IMR-90 (cell line): ENCODE data around the gene BMP2K. TPM values are rescaled to one million over a fixed set of nuclear protein-coding genes. Genes with fewer than 3 reads are reported as not detected.
"Not testable (repeated sequence)": the region's sequence is repeated elsewhere in the genome, so short reads cannot be mapped to it uniquely, and the experiment has no call there.

Source experiments
- ATAC-seq: fragments of 200-7000 bp; cut with Tn5 transposase; 2 replicates; pipeline ENCODE4 v1.9.1; 2020; ENCODE audit warnings: low read depth, mild to moderate bottlenecking, moderate library complexity
- BruUV-seq: library from RNA; stranded (reverse); fragments of 400-500 nt; replicated peaks from 2 replicates; lab custom pipeline; 2021; lab: Mats Ljungman, UMichigan
- CTCF ChIA-PET: fragments of 300-600 bp; formaldehyde crosslinking; extraction: SDS; loops from one replicate; lab custom pipeline; 2021; ENCODE audit warnings: antibody characterized with exemption; lab: Yijun Ruan, JAX
- POLR2A ChIA-PET: fragments of 300-600 bp; sonication (Branson Sonifier 250); formaldehyde crosslinking; loops from one replicate; lab custom pipeline; 2022; ENCODE audit warnings: antibody characterized with exemption; ENCODE audit not compliant: unreplicated experiment; lab: Charles Lee
- DNase-seq: peaks from one replicate; pipeline ENCODE4 v3.0.0; 2013
- H2AFZ ChIP-seq: replicated peaks from 2 replicates; pipeline ENCODE3; 2013; ENCODE audit warnings: low read length, mild to moderate bottlenecking; ENCODE audit not compliant: poor library complexity
- H2AK5ac ChIP-seq: 2 replicates; pipeline ENCODE4 v1.6.1; 2013; ENCODE audit warnings: low read depth, low read length, inconsistent platforms
- H2AK9ac ChIP-seq: replicated peaks from 2 replicates; pipeline ENCODE3; 2013; ENCODE audit warnings: mild to moderate bottlenecking, low read depth, low read length, moderate library complexity; ENCODE audit not compliant: poor library complexity
- H2BK120ac ChIP-seq: 2 replicates; pipeline ENCODE4 v1.6.1; 2013; ENCODE audit warnings: low read depth, low read length, inconsistent platforms
- H2BK15ac ChIP-seq: 3 replicates; pipeline ENCODE4 v1.6.1; 2013; ENCODE audit warnings: low read depth, low read length, inconsistent platforms
- H2BK20ac ChIP-seq: 2 replicates; pipeline ENCODE4 v1.6.1; 2013; ENCODE audit warnings: low read depth, mild to moderate bottlenecking, inconsistent platforms, low read length, moderate library complexity
- H2BK5ac ChIP-seq: 2 replicates; pipeline ENCODE4 v1.6.1; 2013; ENCODE audit warnings: mild to moderate bottlenecking, low read depth, low read length, inconsistent platforms; ENCODE audit not compliant: poor library complexity, severe bottlenecking
- H3K14ac ChIP-seq: replicated peaks from 2 replicates; pipeline ENCODE4 v1.6.1; 2013; ENCODE audit warnings: low read depth, low read length, inconsistent platforms
- H3K18ac ChIP-seq: 2 replicates; pipeline ENCODE4 v1.6.1; 2013; ENCODE audit warnings: low read depth, low read length, control low read depth
- H3K23ac ChIP-seq: 2 replicates; pipeline ENCODE4 v1.6.1; 2013; ENCODE audit warnings: low read depth, low read length, inconsistent platforms
- H3K27ac ChIP-seq: 2 replicates; pipeline ENCODE4 v1.5.1; 2013; ENCODE audit warnings: mild to moderate bottlenecking, control low read depth, low read length; ENCODE audit not compliant: insufficient read depth
- H3K27me3 ChIP-seq: 2 replicates; pipeline ENCODE4 v1.6.1; 2013; ENCODE audit warnings: low read length; ENCODE audit not compliant: control insufficient read depth, insufficient read depth
- H3K36me3 ChIP-seq: 2 replicates; pipeline ENCODE4 v1.6.1; 2013; ENCODE audit warnings: low read length, mixed read lengths; ENCODE audit not compliant: control insufficient read depth, insufficient read depth
- H3K4ac ChIP-seq: 2 replicates; pipeline ENCODE4 v1.6.1; 2013; ENCODE audit warnings: low read depth, low read length, inconsistent platforms
- H3K4me1 ChIP-seq: 2 replicates; pipeline ENCODE4 v1.6.1; 2013; ENCODE audit warnings: low read length, mixed read lengths; ENCODE audit not compliant: control insufficient read depth, insufficient read depth
- H3K4me2 ChIP-seq: 2 replicates; pipeline ENCODE4 v1.6.1; 2013; ENCODE audit warnings: low read depth, mild to moderate bottlenecking, control low read depth, low read length, moderate library complexity
- H3K4me3 ChIP-seq: 2 replicates; pipeline ENCODE4 v1.5.1; 2013; ENCODE audit warnings: low read depth, mild to moderate bottlenecking, control low read depth, low read length, moderate library complexity; ENCODE audit not compliant: insufficient read depth
- H3K56ac ChIP-seq: 2 replicates; pipeline ENCODE4 v1.6.1; 2013; ENCODE audit warnings: low read length, inconsistent platforms; ENCODE audit not compliant: insufficient read depth; ENCODE audit errors: extremely low read depth
- H3K79me1 ChIP-seq, 2 experiments: 2 replicates each; pipeline ENCODE4 v1.6.1; 2013; ENCODE audit warnings: low read length in 2 of 2, inconsistent platforms in 1 of 2, low read depth in 1 of 2
- H3K9ac ChIP-seq: 2 replicates; pipeline ENCODE4 v1.6.1; 2013; ENCODE audit warnings: low read depth, low read length, control low read depth
- H3K9me1 ChIP-seq: 2 replicates; pipeline ENCODE4 v1.6.1; 2013; ENCODE audit warnings: low read length, inconsistent platforms; ENCODE audit not compliant: insufficient read depth
- H3K9me3 ChIP-seq: 2 replicates; pipeline ENCODE4 v1.6.1; 2013; ENCODE audit warnings: low read length; ENCODE audit not compliant: control insufficient read depth, insufficient read depth
- H4K20me1 ChIP-seq: 2 replicates; pipeline ENCODE4 v1.6.1; 2013; ENCODE audit warnings: low read length, inconsistent platforms; ENCODE audit not compliant: insufficient read depth
- H4K5ac ChIP-seq: 2 replicates; pipeline ENCODE4 v1.6.1; 2013; ENCODE audit warnings: mild to moderate bottlenecking, low read depth, low read length, control low read depth
- H4K8ac ChIP-seq, 2 experiments: 2 replicates each; pipeline ENCODE4 v1.6.1; 2013; ENCODE audit warnings: low read depth in 2 of 2, low read length in 2 of 2, control low read depth in 1 of 2, inconsistent platforms in 1 of 2
- H4K91ac ChIP-seq: 2 replicates; pipeline ENCODE4 v1.6.1; 2013; ENCODE audit warnings: low read depth, low read length, inconsistent platforms; ENCODE audit not compliant: insufficient read depth
- MAFK ChIP-seq: IDR thresholded peaks from 2 replicates; pipeline ENCODE4 v1.6.1; 2012; ENCODE audit warnings: low read depth, low read length, improper control_type of control experiment
- RAD21 ChIP-seq: IDR thresholded peaks from 2 replicates; pipeline ENCODE4 v1.6.1; 2012; ENCODE audit warnings: low read length, improper control_type of control experiment
- WGBS, 2 experiments: methylation state at CpG; one replicate each; pipeline versions ENCODE4 v1.1.5 to v1.1.7; 2013; ENCODE audit warnings: missing lambda C conversion rate in 2 of 2; ENCODE audit not compliant: insufficient read length in 1 of 2; ENCODE audit errors: extremely low coverage in 2 of 2; 5-methylcytosine and 5-hydroxymethylcytosine counted together
- dilution Hi-C: fragments of 300-500 bp; cut with HindIII; formaldehyde crosslinking; loops from one replicate; pipeline ENCODE4 v1.14.3; 2018; ENCODE audit warnings: low sequenced_read_pairs; ENCODE audit not compliant: unreplicated experiment
- in situ Hi-C: fragments of 300-500 bp; cut with MboI; formaldehyde crosslinking; loops from 3 replicates; pipeline ENCODE4 v1.14.3; 2019; ENCODE audit warnings: low sequenced_read_pairs, inconsistent platforms, mixed read lengths
- intact Hi-C: fragments of 100-400 bp; cut with micrococcal nuclease; formaldehyde crosslinking; loops from 2 replicates; pipeline ENCODE4 v1.10.0; 2022
- polyA plus RNA-seq, 3 experiments: library from polyadenylated mRNA; depleted of rRNA; stranded (reverse); fragments of >200 nt; gene quantifications; 2 replicates each; pipeline ENCODE4 v1.2.3, GENCODE V29; 2012; ENCODE audit warnings: low replicate concordance in 1 of 3
- total RNA-seq: library from RNA; depleted of rRNA; stranded (reverse); fragments of >200 nt; gene quantifications from 2 replicates; pipeline ENCODE4 v1.2.3, GENCODE V29; 2012

BMP2K gene
- total and polyA plus RNA-seq, 2 of the 4 experiments (the other 2 are of a cell fraction): 15.8 to 46.1 TPM

DNA sequence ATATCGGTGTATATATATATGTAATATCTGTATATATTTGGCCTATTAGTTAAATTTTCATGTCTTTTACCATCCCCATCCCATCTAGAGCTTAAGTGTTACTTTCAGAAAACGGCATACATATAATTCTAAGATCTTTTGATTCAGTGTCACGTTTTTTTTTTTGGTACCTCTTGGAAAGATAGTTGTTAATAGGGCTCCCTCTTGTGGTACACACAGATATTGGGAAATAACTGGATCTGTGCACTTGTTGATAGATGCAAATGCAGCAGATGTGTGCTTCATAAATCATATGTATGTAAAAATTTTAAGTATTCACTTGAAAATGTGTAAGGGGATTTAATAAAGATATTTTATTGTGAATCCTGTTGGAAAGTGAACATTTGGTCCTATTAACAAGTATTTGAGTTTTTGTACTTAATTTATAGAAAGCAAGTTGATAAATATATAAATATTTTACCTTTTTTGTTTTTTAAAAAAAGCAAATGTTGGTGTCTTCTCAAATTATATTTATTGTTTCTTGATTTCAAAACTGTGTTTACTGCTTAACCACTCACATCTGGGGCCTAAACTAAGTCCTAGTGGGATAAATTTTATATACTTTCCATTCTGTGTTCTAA is 88.4 kb downstream of the BMP2K start (continued):
- TF ChIP-seq MAFK: no peak

- Histone ChIP-seq H4K91ac (no peak overlapping the region), H3K27ac (no peak overlapping the region), H3K18ac (no peak overlapping the region), H2AK9ac (no peak overlapping the region), H2BK15ac (no peak overlapping the region), H2BK120ac (no peak overlapping the region), H3K4me1 (no peaks in the 10 kb centered on the region), H3K9me3 (no peaks in the 10 kb centered on the region), H2AK5ac (no peak overlapping the region), H3K9ac (no peak overlapping the region), H3K9me1 (no peaks in the 10 kb centered on the region; the same call in 1 of the 2 replicates), H3K14ac (no peak overlapping the region), H2BK20ac (no peak overlapping the region), H3K56ac (no peak overlapping the region), H3K27me3 (no peaks in the 10 kb centered on the region), H3K4me2 (no peak overlapping the region), H3K23ac (no peak overlapping the region), H4K8ac (no peak overlapping the region), H2AFZ (no peak overlapping the region), H4K5ac (no peak overlapping the region), H3K4me3 (no peak overlapping the region), H3K36me3 (peaks cover 6% of the 10 kb centered on the region), H4K20me1 (no peaks in the 10 kb centered on the region), H3K79me1 (peaks cover 5 to 9% of the 10 kb centered on the region in 2 experiments; a peak in 2 of 4 replicates), H2BK5ac (no peak overlapping the region), H3K4ac (no peak overlapping the region)
- TF ChIP-seq RAD21: no peak
- in situ Hi-C loops (loop anchor here (5.0 to 25.0 kb wide), 2 partner anchors 253 to 903 kb away; no protein-coding TSS in a partner anchor), dilution Hi-C loops (loop anchor here (25.0 kb wide), 1 partner anchor 253 kb away; no protein-coding TSS in a partner anchor), intact Hi-C loops (loop anchor here (2.0 kb wide), 3 partner anchors 221 to 907 kb away; no protein-coding TSS in a partner anchor)
- BruUV-seq: no TSS peak
- DNase-seq (no peak), ATAC-seq (no peak)
- POLR2A ChIA-PET: no interaction called here
- CTCF ChIA-PET: no interaction called here
- no CpG with 5 or more reads among the region's 2 CpGs for WGBS, 2 experiments
These were observed 89.3 kb downstream of the BMP2K start for GRCh38 chr4:78865451-78865850.

DNA sequence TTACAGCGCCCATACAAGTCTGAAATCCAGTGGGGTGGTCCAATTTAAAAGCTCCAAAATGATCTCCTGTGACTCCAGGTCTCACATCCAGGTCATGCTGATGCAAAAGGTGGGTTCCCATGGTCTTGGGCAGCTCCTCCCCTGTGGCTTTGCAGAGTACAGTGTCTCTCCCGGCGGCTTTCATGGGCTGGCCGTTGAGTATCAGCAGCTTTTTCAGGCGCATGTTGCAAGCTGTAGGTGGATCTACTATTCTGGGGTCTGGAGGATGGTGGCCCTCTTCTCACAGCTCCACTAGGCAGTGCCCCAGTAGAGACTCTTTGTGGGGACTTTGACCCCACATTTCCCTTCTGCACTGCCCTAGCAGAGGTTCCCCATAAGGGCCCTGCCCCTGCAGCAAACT is 92.6 kb downstream of the BMP2K start:
- H3K4me3 ChIP-seq, H3K79me1 ChIP-seq, H2AK5ac ChIP-seq, intact Hi-C loops, H4K91ac ChIP-seq, H3K9ac ChIP-seq, H3K14ac ChIP-seq, H2AK9ac ChIP-seq, H2BK15ac ChIP-seq, H3K9me1 ChIP-seq, H3K4me2 ChIP-seq, CTCF ChIA-PET, H3K4me1 ChIP-seq, H4K8ac ChIP-seq, H3K56ac ChIP-seq, DNase-seq, POLR2A ChIA-PET, H2BK5ac ChIP-seq, H3K23ac ChIP-seq, H3K18ac ChIP-seq, H3K27me3 ChIP-seq, H4K20me1 ChIP-seq, ATAC-seq, H2AFZ ChIP-seq, H3K4ac ChIP-seq, H2BK120ac ChIP-seq, H4K5ac ChIP-seq, H3K9me3 ChIP-seq, H2BK20ac ChIP-seq, H3K27ac ChIP-seq: not testable (repeated sequence)
- peaks cover 17% of the 10 kb centered on the region for H3K36me3 ChIP-seq
- BruUV-seq: TSS peak; percentile 18
- in situ Hi-C loops (loop anchor here (5.0 to 25.0 kb wide), 2 partner anchors 256 to 906 kb away; no protein-coding TSS in a partner anchor), dilution Hi-C loops (loop anchor here (25.0 kb wide), 1 partner anchor 256 kb away; no protein-coding TSS in a partner anchor)
- WGBS, 2 experiments: no CpG with 5 or more reads among the region's 5 CpGs
